ENCODE results near the gene ARNT2. TPM values are rescaled to one million over a fixed set of nuclear protein-coding genes. Genes with fewer than 3 reads are reported as not detected.

ARNT2 gene
- total and polyA plus RNA-seq, 10 of the 15 experiments (the other 5 are each of a cell fraction or from before 2014, with no cell fraction given) = 0.07 to 0.49 (median 0.09) TPM; not detected in 6

DNA sequence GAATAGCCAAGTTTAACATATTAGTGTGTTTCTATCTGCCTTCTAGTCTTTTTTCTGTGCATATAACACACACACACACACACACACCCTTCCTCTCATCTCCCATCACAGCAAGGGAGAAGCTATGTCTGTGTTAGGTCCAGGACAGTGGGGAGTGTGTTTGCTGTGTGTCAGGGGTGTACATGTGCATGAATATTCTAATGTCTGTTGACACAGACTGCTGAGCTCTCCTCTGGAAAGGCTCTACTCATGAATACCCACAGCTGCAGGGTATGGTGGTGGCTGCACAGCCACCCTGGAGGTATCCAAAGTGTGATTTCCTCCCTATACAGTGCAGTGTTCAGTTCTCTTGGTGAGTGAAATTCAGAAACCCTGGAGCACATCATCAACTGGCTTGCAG lies 42.9 kb downstream of the ARNT2 start:
- no peak for ATAC-seq
- POLR2A ChIA-PET = no interaction called here
- no TSS peak for BruUV-seq (replicated peaks)
- Histone ChIP-seq H2AFZ (ENCODE audit: control insufficient read depth, low read depth, low read length) (no peak overlapping the region), H3K4me3 (no peak overlapping the region), H3K27ac (ENCODE audit: control insufficient read depth, insufficient read depth) (no peak overlapping the region), H3K4me1 (ENCODE audit: control insufficient read depth, insufficient read depth, low read length) (no peaks in the 10 kb centered on the region), H3K79me2 (ENCODE audit: control insufficient read depth, insufficient read depth, low read length) (no peaks in the 10 kb centered on the region), H3K9me3 (replicated peaks; ENCODE audit: control insufficient read depth, insufficient read depth, low read length) (no peaks in the 10 kb centered on the region), H4K20me1 (ENCODE audit: control insufficient read depth, insufficient read depth) (no peaks in the 10 kb centered on the region), H3K27me3 (replicated peaks in 1 of 2; ENCODE audit: control insufficient read depth in 2 of 2, insufficient read depth in 2 of 2, low read length in 1 of 2) (no peaks in the 10 kb centered on the region; a peak in 1 of 4 replicates), H3K9ac (ENCODE audit: control insufficient read depth, insufficient read depth, low read length) (no peak overlapping the region), H3K36me3 (ENCODE audit: control insufficient read depth in 2 of 2, insufficient read depth in 2 of 2, low read length in 1 of 2) (no peaks in the 10 kb centered on the region), H3K4me2 (ENCODE audit: control insufficient read depth, insufficient read depth) (no peak overlapping the region)
- CTCF ChIA-PET = interaction anchor here (1.2 to 1.6 kb wide), 3 partner anchors 10 to 329 kb away, joined by 3 read pairs; no protein-coding TSS in a partner anchor
- RAD21 ChIA-PET (ENCODE audit: unreplicated experiment) = interaction anchor here (0.9 kb wide), 1 partner anchor 12 kb away, joined by 3 read pairs; no protein-coding TSS in a partner anchor
- SMC1A ChIA-PET (ENCODE audit: uncharacterized antibody, unreplicated experiment) = no interaction called here
- TF ChIP-seq MXI1 (IDR thresholded peaks at IDR 0.05; ENCODE audit: low read depth, low read length) (no peak), RBBP5 (conservative IDR thresholded peaks at IDR 0.05) (no peak), CBFB (IDR thresholded peaks at IDR 0.05; ENCODE audit: low read depth) (no peak), ZNF274 (IDR thresholded peaks at IDR 0.05; ENCODE audit: insufficient read depth, insufficient read length) (no peak)
- TF ChIP-seq, protein P1, sequence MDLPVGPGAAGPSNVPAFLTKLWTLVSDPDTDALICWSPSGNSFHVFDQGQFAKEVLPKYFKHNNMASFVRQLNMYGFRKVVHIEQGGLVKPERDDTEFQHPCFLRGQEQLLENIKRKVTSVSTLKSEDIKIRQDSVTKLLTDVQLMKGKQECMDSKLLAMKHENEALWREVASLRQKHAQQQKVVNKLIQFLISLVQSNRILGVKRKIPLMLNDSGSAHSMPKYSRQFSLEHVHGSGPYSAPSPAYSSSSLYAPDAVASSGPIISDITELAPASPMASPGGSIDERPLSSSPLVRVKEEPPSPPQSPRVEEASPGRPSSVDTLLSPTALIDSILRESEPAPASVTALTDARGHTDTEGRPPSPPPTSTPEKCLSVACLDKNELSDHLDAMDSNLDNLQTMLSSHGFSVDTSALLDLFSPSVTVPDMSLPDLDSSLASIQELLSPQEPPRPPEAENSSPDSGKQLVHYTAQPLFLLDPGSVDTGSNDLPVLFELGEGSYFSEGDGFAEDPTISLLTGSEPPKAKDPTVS (IDR thresholded peaks at IDR 0.05; ENCODE audit: low read depth, low read length) = no peak
- no peak for FAIRE-seq
- intact Hi-C loops (cut with micrococcal nuclease; ENCODE audit: unreplicated experiment) (no loop called here), in situ Hi-C loops (cut with MboI) (no loop called here)
- DNase-seq (ENCODE audit: low read depth, low spot score) = no peak

DNA sequence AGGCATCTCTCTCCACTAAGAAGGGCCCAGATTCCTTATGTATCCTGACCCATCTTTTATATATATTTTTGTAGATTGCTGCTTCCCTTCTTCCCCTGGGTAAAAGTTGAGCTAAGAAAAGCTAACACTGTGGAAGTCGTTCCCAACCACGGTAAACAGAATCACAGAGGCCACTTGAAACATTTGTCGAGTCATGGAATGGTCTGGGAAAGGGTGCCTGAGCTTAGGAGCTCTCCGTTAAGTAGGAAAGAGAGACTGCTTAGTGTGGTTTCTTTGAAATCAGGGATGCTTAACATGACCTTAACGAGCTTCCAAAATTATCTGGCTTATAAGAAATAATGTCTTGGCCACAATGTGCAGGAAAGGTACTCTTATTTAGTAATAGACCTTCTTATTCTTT lies 45.6 kb downstream of the ARNT2 start:
- FAIRE-seq = no peak
- CTCF ChIA-PET = interaction anchor here (0.8 to 2.1 kb wide), 4 partner anchors 10 to 520 kb away, joined by 3 to 9 read pairs (median 4); no protein-coding TSS in a partner anchor
- ATAC-seq = no peak
- Histone ChIP-seq H2AFZ (ENCODE audit: control insufficient read depth, low read depth, low read length) (no peak overlapping the region), H3K36me3 (ENCODE audit: control insufficient read depth in 2 of 2, insufficient read depth in 2 of 2, low read length in 1 of 2) (no peaks in the 10 kb centered on the region), H3K27me3 (replicated peaks in 1 of 2; ENCODE audit: control insufficient read depth in 2 of 2, insufficient read depth in 2 of 2, low read length in 1 of 2) (no peaks in the 10 kb centered on the region; a peak in 3 of 4 replicates), H3K4me1 (ENCODE audit: control insufficient read depth, insufficient read depth, low read length) (no peaks in the 10 kb centered on the region), H3K27ac (ENCODE audit: control insufficient read depth, insufficient read depth) (no peak overlapping the region), H3K79me2 (ENCODE audit: control insufficient read depth, insufficient read depth, low read length) (no peaks in the 10 kb centered on the region), H3K4me2 (ENCODE audit: control insufficient read depth, insufficient read depth) (no peak overlapping the region), H3K9ac (ENCODE audit: control insufficient read depth, insufficient read depth, low read length) (no peak overlapping the region), H3K9me3 (replicated peaks; ENCODE audit: control insufficient read depth, insufficient read depth, low read length) (no peaks in the 10 kb centered on the region), H4K20me1 (ENCODE audit: control insufficient read depth, insufficient read depth) (no peaks in the 10 kb centered on the region), H3K4me3 (no peak overlapping the region)
- no peak for DNase-seq (ENCODE audit: low read depth, low spot score)
- in situ Hi-C loops (cut with MboI) = loop anchor here (10.0 kb wide), 2 partner anchors 655 to 815 kb away; no protein-coding TSS in a partner anchor
- no peak for TF ChIP-seq BRCA1 (IDR thresholded peaks at IDR 0.05; ENCODE audit: low read depth, low read length)
- TF ChIP-seq GABPA (IDR thresholded peaks at IDR 0.05; ENCODE audit: low read depth) = no peak
- no TSS peak for BruUV-seq (replicated peaks)
- 7% methylated on average over 5 of the region's 5 CpGs for WGBS (ENCODE audit: insufficient coverage, insufficient replicate concordance, low lambda C conversion rate, missing lambda C conversion rate)
- POLR2A ChIA-PET = no interaction called here
- SMC1A ChIA-PET (ENCODE audit: uncharacterized antibody, unreplicated experiment) = interaction anchor here (1.1 kb wide), 1 partner anchor 326 kb away, joined by 6 read pairs; no protein-coding TSS in a partner anchor
- intact Hi-C loops (cut with micrococcal nuclease; ENCODE audit: unreplicated experiment) = no loop called here
- RAD21 ChIA-PET (ENCODE audit: unreplicated experiment) = interaction anchor here (1.5 kb wide), 1 partner anchor 326 kb away, joined by 5 read pairs; no protein-coding TSS in a partner anchor

All from GM12878 (cell line).